Prostate gland (tissue), 2 donors: ENCODE measurements around the gene ODAD2. TPM values are rescaled to one million over a fixed set of nuclear protein-coding genes. Genes with fewer than 3 reads are reported as not detected.
"Not testable (repeated sequence)": the region's sequence is repeated elsewhere in the genome, so short reads cannot be mapped to it uniquely, and the experiment has no call there.

ENCODE experiments used
- DNase-seq: peaks from one replicate; pipeline ENCODE4 v3.0.0-alpha.2; 2019; ENCODE audit warnings: low spot score
- H3K27ac ChIP-seq, 2 donors: fragments of 200-600 bp; sonication (generic); 2 replicates each; pipeline ENCODE4 v1.5.1; 2017 to 2019
- H3K27me3 ChIP-seq: fragments of 200-600 bp; sonication (generic); replicated peaks from 2 replicates; pipeline ENCODE4 v1.5.1; 2019; ENCODE audit not compliant: insufficient read depth
- H3K36me3 ChIP-seq, 2 donors: fragments of 200-600 bp; sonication (generic); 1 replicate in 1 of 2; 2 replicates in 1 of 2; pipeline versions ENCODE4 v1.5.1 to v1.8.1; 2017 to 2019
- H3K4me1 ChIP-seq: fragments of 200-600 bp; sonication (generic); replicated peaks from 2 replicates; pipeline ENCODE4 v1.5.1; 2019
- H3K4me3 ChIP-seq, 2 donors: fragments of 200-600 bp; sonication (generic); 2 replicates each; pipeline ENCODE4 v1.5.1; 2017 to 2019
- H3K9me3 ChIP-seq: fragments of 200-600 bp; sonication (generic); 2 replicates; pipeline ENCODE4 v1.5.1; 2017
- POLR2A ChIP-seq: fragments of 450-650 bp; IDR thresholded peaks from one replicate; pipeline ENCODE4 v1.6.1; 2016; ENCODE audit warnings: antibody characterized with exemption, mild to moderate bottlenecking
- POLR2AphosphoS5 ChIP-seq: sonication (generic); formaldehyde crosslinking; IDR thresholded peaks from one replicate; pipeline ENCODE4 v1.6.1; 2017; ENCODE audit warnings: antibody characterized with exemption
- WGBS: methylation state at CpG from one replicate; pipeline ENCODE4 v1.1.5; 2018; 5-methylcytosine and 5-hydroxymethylcytosine counted together
- intact Hi-C: fragments of 100-400 bp; cut with DNase I; formaldehyde crosslinking; loops from one replicate; pipeline ENCODE4 v1.14.2; 2022
- total RNA-seq, 2 donors: library from RNA; depleted of rRNA; stranded (reverse); fragments of >200 nt; gene quantifications; one replicate each; pipeline ENCODE4 v1.1.0, GENCODE V29; 2016
- TF ChIP-seq, protein P1 (sequence below), 4 experiments: fragments of 200-600 bp in 2 of 4; fragments of 450-650 bp in 2 of 4; sonication (generic) in 2 of 4; IDR thresholded peaks; 1 replicate in 3 of 4; 2 replicates in 1 of 4; pipeline ENCODE4 v1.5.1; 2016 to 2019; ENCODE audit warnings: antibody characterized with exemption in 4 of 4, mild to moderate bottlenecking in 2 of 4, moderate library complexity in 2 of 4

The ODAD2 gene
- total RNA-seq, 2 donors from 2014 or later, result 1.3 to 6.6 TPM

DNA sequence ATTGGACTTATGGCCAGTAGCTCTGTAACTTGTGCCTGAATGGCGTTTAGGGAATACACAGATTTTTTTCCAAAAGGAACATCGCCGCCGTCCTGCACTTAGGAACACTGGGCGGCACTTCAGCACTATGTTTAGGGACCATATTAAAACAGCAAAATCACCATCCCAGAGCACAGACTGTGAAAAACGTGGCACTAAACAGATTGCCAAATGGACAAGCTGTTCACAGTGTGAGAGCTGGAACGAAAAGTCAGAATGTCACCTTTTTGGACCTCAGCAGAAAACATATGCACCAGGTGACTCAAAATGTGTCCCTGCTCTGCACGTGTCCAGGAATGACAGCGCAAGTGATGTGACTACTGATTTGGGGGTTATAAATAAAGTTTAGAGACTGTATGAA lies 87.9 kb downstream of the ODAD2 start:
- Histone ChIP-seq H3K36me3 (no peaks in the 10 kb centered on the region), H3K9me3 (no peaks in the 10 kb centered on the region), H3K4me1 (no peaks in the 10 kb centered on the region), H3K4me3 (no peak overlapping the region), H3K27me3 (no peaks in the 10 kb centered on the region), H3K27ac (no peak overlapping the region)
- DNase-seq, result no peak
- TF ChIP-seq POLR2AphosphoS5 (peak; percentile 18), POLR2A (no peak)
- WGBS, result 54% methylated on average over 9 of the region's 9 CpGs
- intact Hi-C loops, result no loop called here

DNA sequence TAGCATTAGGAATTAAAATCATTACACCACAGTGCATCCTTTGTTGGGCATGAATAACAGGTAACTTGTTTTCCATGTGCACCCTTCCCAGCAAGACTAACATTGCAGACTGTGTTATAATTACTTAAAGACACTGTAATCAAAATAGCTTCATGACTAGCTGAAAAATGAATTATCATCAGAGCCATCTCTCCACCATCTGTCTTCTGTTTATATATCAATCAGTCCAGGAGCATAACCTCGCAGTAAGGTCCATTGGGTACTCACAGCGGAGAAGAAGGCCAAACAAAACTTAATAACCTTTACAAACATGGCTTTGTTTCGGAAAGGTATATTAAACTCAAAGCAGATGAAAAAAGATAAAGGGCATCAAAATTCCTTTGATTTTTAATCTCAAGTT lies 90.6 kb downstream of the ODAD2 start:
- Histone ChIP-seq H3K27me3 (no peaks in the 10 kb centered on the region), H3K4me1 (no peaks in the 10 kb centered on the region), H3K4me3 (no peak overlapping the region), H3K36me3 (no peaks in the 10 kb centered on the region), H3K9me3 (no peaks in the 10 kb centered on the region), H3K27ac (no peak overlapping the region)
- intact Hi-C loops, result no loop called here
- TF ChIP-seq POLR2A (no peak), POLR2AphosphoS5 (no peak)
- TF ChIP-seq, protein P1, sequence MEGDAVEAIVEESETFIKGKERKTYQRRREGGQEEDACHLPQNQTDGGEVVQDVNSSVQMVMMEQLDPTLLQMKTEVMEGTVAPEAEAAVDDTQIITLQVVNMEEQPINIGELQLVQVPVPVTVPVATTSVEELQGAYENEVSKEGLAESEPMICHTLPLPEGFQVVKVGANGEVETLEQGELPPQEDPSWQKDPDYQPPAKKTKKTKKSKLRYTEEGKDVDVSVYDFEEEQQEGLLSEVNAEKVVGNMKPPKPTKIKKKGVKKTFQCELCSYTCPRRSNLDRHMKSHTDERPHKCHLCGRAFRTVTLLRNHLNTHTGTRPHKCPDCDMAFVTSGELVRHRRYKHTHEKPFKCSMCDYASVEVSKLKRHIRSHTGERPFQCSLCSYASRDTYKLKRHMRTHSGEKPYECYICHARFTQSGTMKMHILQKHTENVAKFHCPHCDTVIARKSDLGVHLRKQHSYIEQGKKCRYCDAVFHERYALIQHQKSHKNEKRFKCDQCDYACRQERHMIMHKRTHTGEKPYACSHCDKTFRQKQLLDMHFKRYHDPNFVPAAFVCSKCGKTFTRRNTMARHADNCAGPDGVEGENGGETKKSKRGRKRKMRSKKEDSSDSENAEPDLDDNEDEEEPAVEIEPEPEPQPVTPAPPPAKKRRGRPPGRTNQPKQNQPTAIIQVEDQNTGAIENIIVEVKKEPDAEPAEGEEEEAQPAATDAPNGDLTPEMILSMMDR (IDR thresholded peaks at IDR 0.05), result no peak
- 47% methylated on average over 3 of the region's 3 CpGs for WGBS
- DNase-seq, result no peak

DNA sequence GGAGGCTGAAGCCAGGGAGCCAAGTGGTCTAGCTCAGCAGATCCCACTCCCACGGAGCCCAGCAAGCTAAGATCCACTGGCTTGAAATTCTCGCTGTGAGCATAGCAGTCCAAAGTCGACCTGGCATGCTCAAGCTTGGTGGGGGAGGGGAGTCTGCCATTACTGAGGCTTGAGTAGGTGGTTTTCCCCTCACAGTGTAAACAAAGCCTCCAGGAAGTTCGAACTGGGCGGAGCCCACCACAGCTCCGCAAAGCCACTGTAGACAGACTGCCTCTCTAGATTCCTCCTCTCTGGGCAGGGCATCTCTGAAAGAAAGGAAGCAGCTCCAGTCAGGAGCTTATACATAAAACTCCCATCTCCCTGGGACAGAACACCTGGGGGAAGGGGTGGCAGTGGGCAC lies 99.4 kb downstream of the ODAD2 start:
- H3K9me3 ChIP-seq, H3K27me3 ChIP-seq, DNase-seq, H3K36me3 ChIP-seq, H3K27ac ChIP-seq, H3K4me1 ChIP-seq, H3K4me3 ChIP-seq, intact Hi-C loops: not testable (repeated sequence)
- 39% methylated on average over 6 of the region's 6 CpGs for WGBS

DNA sequence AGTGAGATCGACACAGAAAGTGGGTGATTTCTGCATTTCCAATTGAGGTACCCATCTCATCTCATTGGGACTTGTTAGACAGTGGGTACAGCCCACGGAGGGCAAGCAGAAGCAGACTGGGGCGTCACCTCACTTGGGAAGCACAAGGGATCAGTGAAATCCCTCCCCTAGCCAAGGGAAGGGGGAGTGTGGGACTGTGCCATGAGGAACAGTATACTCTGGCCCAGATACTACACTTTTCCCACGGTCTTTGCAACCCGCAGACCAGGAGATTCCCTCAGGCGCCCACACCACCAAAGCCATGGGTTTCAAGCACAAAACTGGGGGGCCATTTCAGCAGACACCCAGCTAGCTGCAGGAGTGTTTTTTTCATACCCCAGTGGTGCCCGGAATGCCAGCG lies 99.8 kb downstream of the ODAD2 start:
- 83% methylated on average over 8 of the region's 8 CpGs for WGBS
- H3K27me3 ChIP-seq, result no peaks in the 10 kb centered on the region
- H3K4me1 ChIP-seq, result no peaks in the 10 kb centered on the region
- TF ChIP-seq POLR2A (no peak), POLR2AphosphoS5 (no peak)
- TF ChIP-seq, protein P1 (IDR thresholded peaks at IDR 0.05), result no peak
- no peak overlapping the region for H3K27ac ChIP-seq
- no peaks in the 10 kb centered on the region for H3K36me3 ChIP-seq
- no peak overlapping the region for H3K4me3 ChIP-seq
- DNase-seq, result no peak
- no peaks in the 10 kb centered on the region for H3K9me3 ChIP-seq
- intact Hi-C loops, result no loop called here

DNA sequence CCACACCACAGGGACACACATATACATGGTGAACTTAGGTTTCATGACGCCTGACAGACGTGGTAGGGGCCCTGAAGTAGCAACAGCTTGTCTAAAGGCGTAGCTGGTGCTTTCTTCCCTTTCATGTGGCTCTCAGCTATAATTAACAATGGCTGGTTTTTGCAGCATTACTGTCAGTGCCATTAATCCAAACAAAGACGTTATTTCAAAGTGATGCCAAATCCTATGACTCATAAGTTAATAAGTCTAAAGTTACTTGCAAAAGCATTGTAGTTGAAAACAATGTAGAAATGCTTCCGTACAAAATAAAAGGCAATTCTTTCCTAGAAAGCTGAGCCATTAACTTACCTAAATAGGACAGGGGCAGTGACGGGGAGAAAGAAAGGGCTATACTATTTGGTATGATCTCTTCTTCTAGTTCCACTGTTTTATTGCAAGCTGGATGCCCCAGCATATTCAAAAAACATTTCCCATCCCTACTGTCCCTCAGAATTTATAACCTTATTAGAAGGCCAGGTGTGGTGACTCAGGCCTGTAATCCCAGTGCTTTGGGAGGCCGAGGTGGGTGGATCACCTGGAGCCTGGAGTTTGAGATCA lies 105.4 kb downstream of the ODAD2 start:
- 20% methylated on average over 7 of the region's 7 CpGs for WGBS
- H3K36me3 ChIP-seq, result no peaks in the 10 kb centered on the region
- DNase-seq, result no peak

DNA sequence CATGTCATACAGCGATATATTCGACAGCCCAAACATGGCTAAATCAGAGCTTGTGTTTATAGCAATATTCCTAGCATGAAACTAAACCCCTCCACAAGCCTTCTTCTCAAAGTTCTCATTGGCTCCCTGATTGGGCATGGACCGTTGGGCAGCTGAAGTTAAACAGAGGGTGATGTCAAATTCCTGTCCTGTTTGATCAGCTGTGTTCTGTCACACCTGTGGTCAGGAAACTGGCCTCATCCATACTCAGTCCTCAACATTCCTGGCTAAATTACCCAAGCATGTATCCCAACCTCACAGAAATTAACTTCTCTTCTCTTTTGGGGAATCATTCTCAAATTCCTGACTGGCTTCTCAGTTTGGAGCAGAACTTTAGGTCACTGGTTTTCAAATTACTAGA lies 107.9 kb downstream of the ODAD2 start:
- Histone ChIP-seq H3K27ac (no peak overlapping the region), H3K4me1 (no peaks in the 10 kb centered on the region), H3K4me3 (no peak overlapping the region), H3K36me3 (no peaks in the 10 kb centered on the region), H3K27me3 (no peaks in the 10 kb centered on the region), H3K9me3 (no peaks in the 10 kb centered on the region)
- WGBS, result 84% methylated on average over 3 of the region's 3 CpGs
- intact Hi-C loops, result no loop called here
- DNase-seq, result no peak
- TF ChIP-seq, protein P1 (IDR thresholded peaks at IDR 0.05), result no peak
- TF ChIP-seq POLR2AphosphoS5, result no peak
- no peak for TF ChIP-seq POLR2A

More for the DNA sequence above, 105.4 kb downstream of the ODAD2 start:
- Histone ChIP-seq H3K27me3 (no peaks in the 10 kb centered on the region), H3K4me3 (no peak overlapping the region), H3K9me3 (no peaks in the 10 kb centered on the region), H3K27ac (no peak overlapping the region), H3K4me1 (no peaks in the 10 kb centered on the region)
- no peak for TF ChIP-seq POLR2AphosphoS5
- TF ChIP-seq, protein P1 (IDR thresholded peaks at IDR 0.05), result no peak
- no peak for TF ChIP-seq POLR2A
- intact Hi-C loops, result no loop called here
